ENCODE measurements around the gene RBMS1. TPM values are rescaled to one million over a fixed set of nuclear protein-coding genes. Genes with fewer than 3 reads are reported as not detected.

Gene RBMS1
- total RNA-seq, 1 experiment from 2014 or later: 77.5 TPM

DNA sequence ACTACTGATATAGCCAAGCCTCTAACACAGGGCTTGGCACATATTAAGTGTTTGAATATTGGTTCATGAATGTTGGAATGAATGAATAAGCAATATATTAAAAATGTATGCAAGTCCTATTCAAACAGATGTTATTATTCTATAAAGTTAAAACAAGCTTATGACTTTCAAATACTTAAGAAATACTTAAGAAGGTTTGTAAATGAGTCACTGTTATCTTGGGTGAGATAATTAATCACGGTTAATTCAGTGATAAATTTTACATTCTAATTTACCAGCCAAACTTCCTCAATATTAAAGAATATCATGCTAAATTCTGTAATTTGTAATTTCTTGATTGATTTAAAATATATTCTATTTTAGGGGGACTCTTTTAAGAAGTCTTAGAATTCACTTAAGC lies 74.8 kb downstream of the RBMS1 start:
- Histone ChIP-seq H3K4ac (ENCODE audit: low read depth, low read length) (no peak overlapping the region), H3K4me2 (ENCODE audit: insufficient read depth, insufficient read length, low read length) (no peak overlapping the region), H4K20me1 (ENCODE audit: control insufficient read depth, insufficient read depth, insufficient read length) (no peaks in the 10 kb centered on the region), H3K4me1 (ENCODE audit: insufficient read depth, low read length) (no peaks in the 10 kb centered on the region), H3K79me1 (ENCODE audit: insufficient read depth, low read depth, low read length, poor library complexity, severe bottlenecking) (no peaks in the 10 kb centered on the region), H3K23ac (ENCODE audit: insufficient read length, low read depth, low read length) (no peak overlapping the region), H3T11ph (ENCODE audit: low read length) (no peak overlapping the region), H3K27ac (ENCODE audit: insufficient read length, low read depth, low read length) (no peak overlapping the region), H3K14ac (ENCODE audit: insufficient read depth, low read length) (no peak overlapping the region), H3K79me2 (ENCODE audit: insufficient read depth, low read length) (no peaks in the 10 kb centered on the region), H3K56ac (ENCODE audit: insufficient read length, low read depth, low read length) (no peak overlapping the region), H3K23me2 (ENCODE audit: insufficient read length, low read depth, low read length, poor library complexity, severe bottlenecking) (no peaks in the 10 kb centered on the region), H3K27me3 (ENCODE audit: insufficient read depth, low read length) (no peaks in the 10 kb centered on the region), H2BK5ac (ENCODE audit: insufficient read length, low read length) (no peak overlapping the region), H3K18ac (ENCODE audit: insufficient read length, low read depth, low read length) (no peak overlapping the region), H2BK15ac (ENCODE audit: low read depth, low read length) (no peak overlapping the region), H2AFZ (ENCODE audit: low read length) (no peak overlapping the region), H4K5ac (ENCODE audit: insufficient read length, low read depth, low read length) (no peak overlapping the region), H4K91ac (ENCODE audit: insufficient read length, low read depth, low read length) (no peak overlapping the region), H3K9me3 (ENCODE audit: control insufficient read depth, low read depth, low read length) (no peaks in the 10 kb centered on the region), H2BK120ac (ENCODE audit: low read depth, low read length, poor library complexity, severe bottlenecking) (no peak overlapping the region), H2BK12ac (ENCODE audit: insufficient read length, low read depth, low read length) (no peak overlapping the region), H2AK5ac (ENCODE audit: insufficient read length, low read length) (no peak overlapping the region), H3K9ac (ENCODE audit: extremely low read depth, insufficient read length, low read length) (no peak overlapping the region), H4K8ac (replicated peaks; ENCODE audit: insufficient read length, low read depth, low read length) (no peak overlapping the region), H2BK20ac (ENCODE audit: low read depth, low read length, poor library complexity, severe bottlenecking) (no peak overlapping the region)
- Mint-ChIP-seq H3K27ac (no peak overlapping the region), H3K36me3 (ENCODE audit: insufficient read depth in 1 of 3, low read depth in 3 of 3) (peaks cover 4 to 9% (median 9%) of the 10 kb centered on the region in 3 experiments; a peak in 3 of 7 replicates), H3K4me1 (peaks cover 31 to 34% of the 10 kb centered on the region in 2 experiments), H3K4me3 (no peak overlapping the region), H3K27me3 (ENCODE audit: low read depth) (no peaks in the 10 kb centered on the region), H3K9me3 (no peaks in the 10 kb centered on the region)
- TF ChIP-seq, protein P1, sequence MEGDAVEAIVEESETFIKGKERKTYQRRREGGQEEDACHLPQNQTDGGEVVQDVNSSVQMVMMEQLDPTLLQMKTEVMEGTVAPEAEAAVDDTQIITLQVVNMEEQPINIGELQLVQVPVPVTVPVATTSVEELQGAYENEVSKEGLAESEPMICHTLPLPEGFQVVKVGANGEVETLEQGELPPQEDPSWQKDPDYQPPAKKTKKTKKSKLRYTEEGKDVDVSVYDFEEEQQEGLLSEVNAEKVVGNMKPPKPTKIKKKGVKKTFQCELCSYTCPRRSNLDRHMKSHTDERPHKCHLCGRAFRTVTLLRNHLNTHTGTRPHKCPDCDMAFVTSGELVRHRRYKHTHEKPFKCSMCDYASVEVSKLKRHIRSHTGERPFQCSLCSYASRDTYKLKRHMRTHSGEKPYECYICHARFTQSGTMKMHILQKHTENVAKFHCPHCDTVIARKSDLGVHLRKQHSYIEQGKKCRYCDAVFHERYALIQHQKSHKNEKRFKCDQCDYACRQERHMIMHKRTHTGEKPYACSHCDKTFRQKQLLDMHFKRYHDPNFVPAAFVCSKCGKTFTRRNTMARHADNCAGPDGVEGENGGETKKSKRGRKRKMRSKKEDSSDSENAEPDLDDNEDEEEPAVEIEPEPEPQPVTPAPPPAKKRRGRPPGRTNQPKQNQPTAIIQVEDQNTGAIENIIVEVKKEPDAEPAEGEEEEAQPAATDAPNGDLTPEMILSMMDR (conservative IDR thresholded peaks at IDR 0.05): no peak
- DNase-seq: no peak
- no CpG with 5 or more reads among the region's 1 CpG for WGBS (ENCODE audit: extremely low coverage, insufficient read length, low lambda C conversion rate)

Data from H9 (cell line).